ENCODE data around the gene NPB.

NPB gene

DNA sequence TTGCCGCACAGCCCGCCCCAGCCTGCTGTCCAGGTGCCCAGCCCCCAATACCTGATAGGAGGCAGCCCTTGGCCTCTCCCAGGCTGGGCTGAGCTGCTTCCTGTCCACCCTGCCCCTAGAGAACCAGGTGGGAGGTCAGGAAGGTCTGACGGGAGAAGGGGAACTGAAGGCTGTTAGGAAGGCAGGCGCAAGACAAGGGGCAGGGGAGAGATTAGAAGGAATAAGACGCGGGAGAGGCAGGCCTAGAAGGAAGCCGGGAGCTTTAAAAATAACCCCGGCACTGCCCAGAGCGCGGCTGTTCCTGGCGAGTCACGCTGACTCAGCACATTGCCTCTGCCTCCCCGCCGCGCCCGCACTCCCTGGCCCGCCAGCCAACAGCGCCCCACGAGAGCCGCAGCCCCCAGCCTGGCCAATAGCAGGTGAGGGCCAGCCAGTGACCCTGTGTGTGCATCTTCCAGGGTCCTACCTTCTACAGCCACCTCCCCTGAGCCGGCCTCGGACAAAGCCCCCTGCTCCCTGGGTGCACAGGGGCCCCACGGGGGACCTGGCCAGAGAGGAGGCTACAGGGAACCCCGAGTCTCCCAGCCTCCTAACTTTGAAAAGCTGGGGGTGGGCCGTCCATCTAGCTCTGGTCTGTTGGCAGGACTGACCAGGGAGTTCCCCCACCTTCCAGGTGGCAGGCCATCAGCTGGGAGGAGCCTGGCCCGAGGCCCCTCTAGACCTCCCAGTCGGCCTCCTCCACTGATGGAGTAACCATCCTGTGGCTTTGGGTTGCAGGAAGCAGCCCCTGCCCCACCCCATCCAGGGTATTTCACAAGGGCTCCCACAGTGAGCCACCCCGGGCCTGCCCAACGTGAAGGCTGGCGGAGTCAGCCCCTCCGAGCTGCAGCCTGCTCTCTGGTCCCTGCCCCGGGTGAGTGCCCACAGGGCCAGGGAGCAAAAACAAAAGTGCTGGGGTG is 21.5 kb downstream of the NPB start:
- DNase-seq, result peak in 27 of 56 donors; percentile 5 to 65 (median 31)

GRCh38 chr17:81924557-81925532 is 22.8 kb downstream of the NPB start:
- DNase-seq, result no peak

DNA sequence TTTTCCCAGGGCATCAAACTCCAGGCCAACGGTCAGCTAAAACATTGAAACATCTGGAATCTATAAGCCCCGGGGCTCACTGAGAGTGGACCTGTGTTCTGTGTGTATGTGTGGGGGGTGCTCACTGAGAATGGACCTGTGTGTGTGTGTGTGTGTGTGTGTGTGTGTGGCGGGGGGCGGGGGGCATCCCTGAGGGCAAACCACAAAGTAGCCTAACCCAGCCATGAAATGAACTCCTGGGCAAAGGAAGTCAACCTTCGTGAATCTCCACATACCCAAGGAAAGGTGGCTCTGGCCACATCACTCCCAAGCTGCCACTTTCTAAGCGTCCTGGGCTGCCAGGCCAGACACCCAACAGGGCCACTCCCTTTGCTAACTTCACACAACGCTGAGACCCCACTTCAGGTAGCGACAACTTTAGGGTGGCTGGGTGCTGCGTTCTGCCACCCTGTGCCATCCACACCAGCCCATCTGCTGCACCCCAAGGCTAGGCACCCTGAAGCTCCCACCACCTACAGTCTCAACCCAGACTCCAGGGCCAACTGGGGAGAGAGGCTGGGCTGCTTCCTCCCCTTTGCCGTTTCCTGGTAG is 23.9 kb downstream of the NPB start:
- no peak for DNase-seq

DNA sequence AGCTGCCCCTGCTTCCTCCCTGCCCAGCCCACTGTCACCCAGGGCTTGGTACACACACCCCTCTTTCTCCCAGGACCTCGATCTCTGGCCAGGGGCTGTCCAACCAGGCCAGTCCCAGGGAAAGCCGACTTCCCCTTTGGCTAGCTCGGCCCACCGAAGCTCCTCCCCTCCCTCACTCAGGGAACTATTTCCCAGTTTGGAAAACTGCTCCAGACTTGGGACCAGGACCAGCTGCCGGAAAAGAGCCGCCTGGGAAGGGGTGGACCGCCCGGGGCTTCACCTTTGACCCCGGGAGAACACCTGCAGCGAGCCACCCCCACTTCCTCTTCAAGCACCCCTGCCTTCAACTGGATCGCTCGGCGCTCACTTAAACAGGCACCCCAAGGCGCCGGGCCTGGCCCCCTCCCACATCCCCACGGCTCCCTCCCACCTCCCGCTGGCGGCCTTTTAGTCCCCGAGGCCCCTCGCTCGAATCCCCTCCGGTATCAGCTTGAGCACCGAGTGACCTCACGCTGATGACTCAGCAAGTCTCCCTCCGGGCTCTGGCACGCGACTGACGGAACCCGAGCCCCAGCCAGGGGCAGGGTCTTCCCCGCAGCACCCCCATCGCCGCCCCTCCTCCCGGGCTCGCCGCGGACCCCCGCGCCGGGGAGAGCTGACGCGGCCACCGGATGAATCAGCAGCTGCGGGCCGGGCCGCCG is 24.6 kb downstream of the NPB start:
- DNase-seq, result peak in 32 of 56 donors; percentile 11 to 66 (median 36)

- peak in 2 of 56 donors; percentile 58 to 60 for DNase-seq
These were observed 25.2 kb downstream of the NPB start for GRCh38 chr17:81927152-81927652.

GRCh38 chr17:81927653-81928543 is 25.9 kb downstream of the NPB start, which contains the start of gene MAFG:
Gene MAFG, minus strand, starts transcription at chr17:81927735. Its CDS starts 4,550 bp downstream, at chr17:81923185.
- peak in 55 of 56 donors; percentile 45 to 94 (median 84) for DNase-seq

GRCh38 chr17:81928544-81929252 is 26.7 kb downstream of the NPB start:
- DNase-seq, result no peak

- no peak for DNase-seq
These were observed 27.5 kb downstream of the NPB start for GRCh38 chr17:81929253-81930141.

GRCh38 chr17:81930142-81931125 is 28.4 kb downstream of the NPB start:
- DNase-seq, result no peak

DNA sequence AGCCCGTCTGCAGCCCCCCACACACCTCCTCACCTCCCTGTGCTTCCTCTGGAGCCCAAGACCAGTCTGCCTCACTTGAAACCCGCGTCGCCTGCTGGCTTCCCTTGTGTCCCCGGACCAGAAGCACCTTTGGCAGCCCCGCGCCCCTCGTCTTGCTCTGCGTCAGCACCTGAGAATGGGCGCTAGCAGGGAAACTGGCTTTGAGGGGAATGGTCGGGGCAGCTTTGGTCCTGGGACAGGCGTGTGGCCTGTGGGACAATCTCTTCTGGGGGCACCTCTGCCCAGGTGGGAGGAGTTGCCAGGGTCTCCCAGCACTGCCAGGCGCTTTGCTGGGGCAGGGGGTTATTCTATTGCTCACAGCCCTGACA is 29.1 kb downstream of the NPB start:
- no peak for DNase-seq

DNA sequence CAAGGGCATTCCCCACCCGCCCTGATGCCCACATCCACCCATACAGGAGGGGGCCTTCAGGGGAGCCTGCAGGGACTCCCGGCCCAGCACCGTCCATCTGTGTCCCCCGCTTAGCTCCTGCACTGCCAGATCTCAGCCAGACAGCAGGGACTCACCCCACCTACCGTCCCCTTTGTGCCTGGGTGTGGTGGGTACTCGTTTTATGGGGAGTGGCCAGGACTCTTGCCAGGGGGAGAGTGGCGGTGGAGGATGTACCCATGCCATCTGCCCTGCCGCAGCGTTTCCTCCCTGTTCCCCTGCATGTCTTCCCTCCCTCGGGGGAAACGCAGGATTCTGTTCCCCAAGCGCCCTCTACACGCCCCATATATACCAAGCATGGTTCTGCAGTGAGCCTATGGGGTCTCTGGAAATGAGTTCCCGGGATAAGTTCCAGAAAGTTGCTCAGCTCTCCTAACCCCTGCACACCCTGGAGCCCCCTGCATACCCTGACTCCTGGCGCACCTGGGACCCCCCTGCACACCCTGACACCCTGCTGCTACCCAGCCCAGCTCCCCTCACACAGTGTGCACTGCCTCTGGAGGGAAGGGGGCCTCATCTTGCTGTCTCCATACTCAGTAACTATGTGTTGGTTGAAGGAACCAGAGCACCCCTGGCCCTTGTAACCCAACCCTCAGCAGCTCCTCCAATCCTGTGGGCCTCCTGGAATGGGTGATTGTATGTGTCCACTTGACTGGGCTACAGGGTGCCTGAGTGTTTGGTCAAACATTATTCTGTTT is 29.7 kb downstream of the NPB start:
- DNase-seq, result no peak

DNA sequence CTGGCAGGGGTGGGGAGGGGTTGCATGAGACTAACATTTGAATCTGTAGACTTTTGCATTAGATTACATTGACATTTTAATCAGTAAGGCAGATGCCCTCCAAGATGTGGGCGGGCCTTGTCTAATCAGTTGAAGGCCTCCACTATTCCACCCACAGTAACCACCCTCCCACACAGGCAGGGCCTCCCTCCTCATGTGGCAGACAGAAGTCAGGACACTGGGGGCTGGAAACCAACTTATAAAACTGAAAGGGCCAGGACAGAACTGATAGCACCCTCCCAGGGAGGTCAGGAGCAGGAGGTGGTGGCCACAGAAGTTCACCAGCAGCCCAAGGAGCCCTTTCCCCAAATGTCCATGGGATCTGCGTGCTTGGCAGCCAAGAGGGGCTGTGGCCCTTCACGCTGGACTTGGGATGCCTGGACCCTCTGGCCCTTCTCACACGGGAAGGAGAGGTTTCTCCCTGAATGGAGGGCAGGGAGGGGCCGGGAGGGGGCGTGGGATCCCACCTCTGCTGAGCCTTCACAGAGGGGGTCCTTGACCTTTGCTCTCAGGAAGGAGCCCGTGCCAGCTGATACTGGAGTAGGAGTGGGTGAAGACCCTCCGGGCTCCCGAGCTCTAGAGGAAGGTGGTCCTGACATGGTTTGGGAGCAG is 30.4 kb downstream of the NPB start:
- no peak for DNase-seq

GRCh38 chr17:81933178-81933699 is 31.2 kb downstream of the NPB start:
- DNase-seq, result no peak

DNA sequence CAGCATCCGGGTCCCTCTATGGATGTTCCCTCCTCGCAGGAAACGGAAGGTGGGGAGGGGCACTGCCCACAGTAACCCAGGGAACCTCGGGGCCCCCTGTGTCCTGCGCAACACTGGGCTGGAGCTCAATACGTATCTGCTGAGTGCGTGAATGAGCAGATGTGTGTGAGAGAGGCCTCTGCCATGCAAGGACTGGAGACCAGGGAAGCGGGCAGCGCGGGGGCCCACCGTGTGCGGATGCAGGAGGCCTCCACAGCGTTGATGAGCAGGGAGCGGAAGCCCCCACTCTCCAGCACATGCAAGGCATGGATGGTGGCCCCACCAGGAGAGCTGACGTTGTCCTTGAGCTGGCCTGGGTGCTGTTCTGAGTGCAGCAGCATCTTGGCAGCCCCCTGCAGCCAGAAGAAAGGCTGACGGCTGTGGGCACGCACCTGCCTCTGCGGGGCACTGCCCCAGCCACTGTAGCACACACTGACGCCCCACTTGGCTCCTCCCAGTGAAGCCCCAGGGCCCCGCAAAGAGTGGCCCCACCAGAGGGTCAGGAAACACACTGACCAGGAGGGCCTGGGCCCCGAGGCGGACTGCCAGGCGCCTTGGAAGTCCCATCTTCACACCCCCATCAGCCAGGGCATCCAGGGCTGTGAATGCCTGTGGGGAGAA is 32.2 kb downstream of the NPB start:
- no peak for DNase-seq
